Mesothelial cell of epicardium (in vitro differentiated cells): ENCODE data around the gene TMEM52. TPM values are rescaled to one million over a fixed set of nuclear protein-coding genes. Genes with fewer than 3 reads are reported as not detected.

Experiments used
- DNase-seq, 2 experiments: peaks; one replicate each; pipeline ENCODE4 v3.0.0; 2021; ENCODE audit warnings: low spot score in 2 of 2; ENCODE audit not compliant: unreplicated experiment in 2 of 2
- H3K27ac Mint-ChIP-seq: 2 replicates; pipeline ENCODE4 v1.8.0; 2021; ENCODE audit warnings: mixed read lengths
- H3K27me3 Mint-ChIP-seq: 2 replicates; pipeline ENCODE4 v1.8.0; 2021; ENCODE audit warnings: low read depth, mixed read lengths
- H3K36me3 Mint-ChIP-seq: 2 replicates; pipeline ENCODE4 v1.8.0; 2021; ENCODE audit warnings: mixed read lengths
- H3K4me1 Mint-ChIP-seq: 2 replicates; pipeline ENCODE4 v1.8.0; 2021; ENCODE audit warnings: mixed read lengths
- H3K4me3 Mint-ChIP-seq: 2 replicates; pipeline ENCODE4 v1.8.0; 2021; ENCODE audit warnings: mild to moderate bottlenecking, moderate library complexity, mixed read lengths
- H3K9me3 Mint-ChIP-seq: 2 replicates; pipeline ENCODE4 v1.8.0; 2021; ENCODE audit warnings: mixed read lengths
- CTCF ChIP-seq: fragments of 200-600 bp; sonication (generic); IDR thresholded peaks from one replicate; pipeline ENCODE4 v1.5.0; 2021; ENCODE audit warnings: antibody characterized with exemption; ENCODE audit not compliant: unreplicated experiment
- total RNA-seq: library from RNA; stranded (reverse); gene quantifications from 3 replicates; pipeline ENCODE4 v1.2.1, GENCODE V29; 2021

TMEM52 gene
- total RNA-seq, 1 donor from 2014 or later, result 2.8 TPM

- DNase-seq, result no peak
- H3K4me1 Mint-ChIP-seq, result peaks cover 19% of the 10 kb centered on the region
- no peak overlapping the region for H3K4me3 Mint-ChIP-seq
- TF ChIP-seq CTCF, result no peak
- H3K27me3 Mint-ChIP-seq, result peaks cover 20% of the 10 kb centered on the region
- no peaks in the 10 kb centered on the region for H3K9me3 Mint-ChIP-seq
- H3K27ac Mint-ChIP-seq, result no peak overlapping the region
- H3K36me3 Mint-ChIP-seq, result no peaks in the 10 kb centered on the region
Observed at GRCh38 chr1:1959459-1959839, 40.4 kb upstream of the TMEM52 start.

GRCh38 chr1:1958071-1958541 is 39.0 kb upstream of the TMEM52 start:
- H3K9me3 Mint-ChIP-seq, result no peaks in the 10 kb centered on the region
- H3K4me3 Mint-ChIP-seq, result no peak overlapping the region
- DNase-seq, result no peak
- peaks cover 24% of the 10 kb centered on the region for H3K4me1 Mint-ChIP-seq
- no peak overlapping the region for H3K27ac Mint-ChIP-seq
- peaks cover 20% of the 10 kb centered on the region for H3K27me3 Mint-ChIP-seq
- H3K36me3 Mint-ChIP-seq, result no peaks in the 10 kb centered on the region
- TF ChIP-seq CTCF, result no peak

- DNase-seq, result no peak
- Mint-ChIP-seq H3K4me3 (no peak overlapping the region), H3K9me3 (no peaks in the 10 kb centered on the region), H3K4me1 (peaks cover 24% of the 10 kb centered on the region), H3K27ac (no peak overlapping the region), H3K36me3 (no peaks in the 10 kb centered on the region), H3K27me3 (peaks cover 18% of the 10 kb centered on the region)
- no peak for TF ChIP-seq CTCF
Observed at GRCh38 chr1:1957533-1957961, 38.5 kb upstream of the TMEM52 start.

GRCh38 chr1:1956586-1957532 is 37.8 kb upstream of the TMEM52 start:
- Mint-ChIP-seq H3K4me1 (peaks cover 24% of the 10 kb centered on the region), H3K4me3 (no peak overlapping the region), H3K9me3 (no peaks in the 10 kb centered on the region), H3K27ac (no peak overlapping the region), H3K27me3 (peaks cover 18% of the 10 kb centered on the region), H3K36me3 (no peaks in the 10 kb centered on the region)
- no peak for TF ChIP-seq CTCF
- DNase-seq, result no peak

GRCh38 chr1:1956101-1956500 is 37.0 kb upstream of the TMEM52 start:
- peaks cover 11% of the 10 kb centered on the region for H3K27me3 Mint-ChIP-seq
- TF ChIP-seq CTCF, result no peak
- H3K4me1 Mint-ChIP-seq, result peaks cover 24% of the 10 kb centered on the region
- no peak overlapping the region for H3K4me3 Mint-ChIP-seq
- peak overlapping the region; percentile 50 for H3K27ac Mint-ChIP-seq
- H3K9me3 Mint-ChIP-seq, result no peaks in the 10 kb centered on the region
- DNase-seq, result no peak
- H3K36me3 Mint-ChIP-seq, result no peaks in the 10 kb centered on the region
